ENCODE results near the gene ITLN2.

Gene ITLN2

DNA sequence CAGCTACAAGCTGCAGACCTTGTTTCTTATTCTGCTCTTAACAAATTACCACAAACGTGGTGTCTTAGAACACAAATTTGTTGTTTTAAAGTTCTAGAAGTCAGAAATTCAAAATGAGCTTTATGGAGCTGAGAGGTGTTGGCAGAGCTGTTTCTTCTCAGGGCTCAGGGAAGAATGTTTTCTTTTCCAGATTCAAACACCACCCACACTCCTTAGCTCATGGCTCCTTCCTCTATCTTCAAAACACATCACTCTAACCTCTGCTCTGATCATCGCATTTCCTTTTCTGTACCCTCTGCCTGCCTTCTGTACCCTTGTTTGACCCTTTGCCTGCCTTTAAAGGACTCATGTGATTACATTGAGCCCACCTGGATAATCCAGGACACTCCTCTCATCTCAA, 42.7 kb downstream of the ITLN2 start:
- Histone ChIP-seq H3K9me2 (replicated peaks; ENCODE audit: insufficient read depth, low read length) (no peaks in the 10 kb centered on the region), H2AFZ (ENCODE audit: low read depth, low read length, severe bottlenecking) (no peak overlapping the region), H3K79me2 (ENCODE audit: insufficient read depth, low read length) (no peaks in the 10 kb centered on the region), H3F3A (ENCODE audit: insufficient read depth) (no peaks in the 10 kb centered on the region), H3K4me2 (ENCODE audit: low read depth, low read length, poor library complexity, severe bottlenecking) (no peak overlapping the region), H3K4me3 (ENCODE audit: insufficient read depth, low read length, poor library complexity, severe bottlenecking) (no peak overlapping the region), H4K20me1 (ENCODE audit: low read depth, low read length) (no peaks in the 10 kb centered on the region), H3K36me3 (ENCODE audit: low read length) (no peaks in the 10 kb centered on the region), H3K27me3 (ENCODE audit: low read length) (no peaks in the 10 kb centered on the region), H3K27ac (ENCODE audit: low read depth, low read length) (no peak overlapping the region), H3K9me3 (ENCODE audit: insufficient read depth, low read length) (no peaks in the 10 kb centered on the region), H3K9ac (ENCODE audit: low read length) (no peak overlapping the region)
- no peak for TF ChIP-seq EZH2phosphoT487 (conservative IDR thresholded peaks at IDR 0.05; ENCODE audit: low read length)

DNA sequence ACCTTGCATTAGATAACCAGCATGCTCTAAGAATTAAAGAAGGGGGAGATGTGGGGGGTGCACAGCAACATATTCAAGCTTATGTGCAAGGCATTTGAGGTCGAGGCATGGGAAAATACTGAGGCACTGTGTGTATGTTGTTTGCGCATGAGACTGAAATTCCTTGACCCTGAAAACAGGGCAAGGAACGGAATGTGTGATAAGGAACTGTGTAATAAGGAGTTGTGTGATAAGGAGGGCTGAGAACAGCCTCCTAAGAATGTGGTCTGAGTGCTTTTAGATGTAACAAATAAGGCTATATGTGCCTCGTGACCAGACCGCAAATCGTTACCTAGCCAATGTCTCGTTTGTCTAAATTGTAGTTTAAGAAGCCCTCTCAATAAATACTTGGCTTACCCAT, 43.2 kb downstream of the ITLN2 start:
- H2AFZ ChIP-seq (ENCODE audit: low read depth, low read length, severe bottlenecking): no peak overlapping the region
- no peak for TF ChIP-seq EZH2phosphoT487 (conservative IDR thresholded peaks at IDR 0.05; ENCODE audit: low read length)
- TF ChIP-seq, protein P1, sequence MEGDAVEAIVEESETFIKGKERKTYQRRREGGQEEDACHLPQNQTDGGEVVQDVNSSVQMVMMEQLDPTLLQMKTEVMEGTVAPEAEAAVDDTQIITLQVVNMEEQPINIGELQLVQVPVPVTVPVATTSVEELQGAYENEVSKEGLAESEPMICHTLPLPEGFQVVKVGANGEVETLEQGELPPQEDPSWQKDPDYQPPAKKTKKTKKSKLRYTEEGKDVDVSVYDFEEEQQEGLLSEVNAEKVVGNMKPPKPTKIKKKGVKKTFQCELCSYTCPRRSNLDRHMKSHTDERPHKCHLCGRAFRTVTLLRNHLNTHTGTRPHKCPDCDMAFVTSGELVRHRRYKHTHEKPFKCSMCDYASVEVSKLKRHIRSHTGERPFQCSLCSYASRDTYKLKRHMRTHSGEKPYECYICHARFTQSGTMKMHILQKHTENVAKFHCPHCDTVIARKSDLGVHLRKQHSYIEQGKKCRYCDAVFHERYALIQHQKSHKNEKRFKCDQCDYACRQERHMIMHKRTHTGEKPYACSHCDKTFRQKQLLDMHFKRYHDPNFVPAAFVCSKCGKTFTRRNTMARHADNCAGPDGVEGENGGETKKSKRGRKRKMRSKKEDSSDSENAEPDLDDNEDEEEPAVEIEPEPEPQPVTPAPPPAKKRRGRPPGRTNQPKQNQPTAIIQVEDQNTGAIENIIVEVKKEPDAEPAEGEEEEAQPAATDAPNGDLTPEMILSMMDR (IDR thresholded peaks at IDR 0.05; ENCODE audit: insufficient read depth, low read length, poor library complexity, severe bottlenecking): no peak
- H3K79me2 ChIP-seq (ENCODE audit: insufficient read depth, low read length): no peaks in the 10 kb centered on the region
- no peaks in the 10 kb centered on the region for H3K36me3 ChIP-seq (ENCODE audit: low read length)
- H3F3A ChIP-seq (ENCODE audit: insufficient read depth): no peaks in the 10 kb centered on the region
- H3K4me2 ChIP-seq (ENCODE audit: low read depth, low read length, poor library complexity, severe bottlenecking): no peak overlapping the region
- H4K20me1 ChIP-seq (ENCODE audit: low read depth, low read length): no peaks in the 10 kb centered on the region
- H3K9ac ChIP-seq (ENCODE audit: low read length): no peak overlapping the region
- no peak overlapping the region for H3K27ac ChIP-seq (ENCODE audit: low read depth, low read length)
- no peaks in the 10 kb centered on the region for H3K9me3 ChIP-seq (ENCODE audit: insufficient read depth, low read length)
- H3K9me2 ChIP-seq (replicated peaks; ENCODE audit: insufficient read depth, low read length): no peaks in the 10 kb centered on the region
- no peaks in the 10 kb centered on the region for H3K27me3 ChIP-seq (ENCODE audit: low read length)
- no peak overlapping the region for H3K4me3 ChIP-seq (ENCODE audit: insufficient read depth, low read length, poor library complexity, severe bottlenecking)

DNA sequence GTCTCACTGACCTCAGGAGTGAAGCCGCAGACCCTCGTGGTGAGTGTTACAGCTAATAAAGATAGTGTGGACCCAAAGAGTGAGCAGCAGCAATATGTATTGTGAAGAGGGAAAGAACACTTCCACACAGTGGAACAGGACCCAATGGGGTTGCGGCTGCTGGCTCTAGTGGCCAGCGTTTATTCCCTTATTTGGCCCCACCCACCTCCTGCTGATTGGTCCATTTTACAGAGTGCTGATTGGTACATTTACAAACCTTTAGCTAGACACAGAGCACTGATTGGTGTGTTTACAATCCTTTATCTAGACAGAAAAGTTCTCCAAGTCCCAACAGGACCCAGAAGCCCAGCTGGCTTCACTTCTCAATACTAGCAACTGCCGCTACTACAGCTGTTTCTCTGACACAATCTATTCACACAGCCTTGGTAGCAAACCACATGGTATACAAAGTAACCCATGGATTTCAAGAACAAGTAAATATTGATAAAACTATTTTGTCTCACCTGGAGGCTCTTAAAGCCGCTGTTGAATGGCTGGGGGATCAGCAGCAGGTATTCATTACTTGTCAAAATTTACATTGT, 44.3 kb downstream of the ITLN2 start:
- no peaks in the 10 kb centered on the region for H4K20me1 ChIP-seq (ENCODE audit: low read depth, low read length)
- H3K9ac ChIP-seq (ENCODE audit: low read length): no peak overlapping the region
- no peaks in the 10 kb centered on the region for H3K9me3 ChIP-seq (ENCODE audit: insufficient read depth, low read length)
- no peak overlapping the region for H3K4me2 ChIP-seq (ENCODE audit: low read depth, low read length, poor library complexity, severe bottlenecking)
- H3K27me3 ChIP-seq (ENCODE audit: low read length): no peaks in the 10 kb centered on the region
- no peaks in the 10 kb centered on the region for H3F3A ChIP-seq (ENCODE audit: insufficient read depth)
- no peak overlapping the region for H3K27ac ChIP-seq (ENCODE audit: low read depth, low read length)
- H2AFZ ChIP-seq (ENCODE audit: low read depth, low read length, severe bottlenecking): no peak overlapping the region
- H3K4me3 ChIP-seq (ENCODE audit: insufficient read depth, low read length, poor library complexity, severe bottlenecking): no peak overlapping the region
- no peak for TF ChIP-seq EZH2phosphoT487 (conservative IDR thresholded peaks at IDR 0.05; ENCODE audit: low read length)
- TF ChIP-seq, protein P1 (IDR thresholded peaks at IDR 0.05; ENCODE audit: insufficient read depth, low read length, poor library complexity, severe bottlenecking): no peak
- no peaks in the 10 kb centered on the region for H3K36me3 ChIP-seq (ENCODE audit: low read length)
- no peaks in the 10 kb centered on the region for H3K9me2 ChIP-seq (replicated peaks; ENCODE audit: insufficient read depth, low read length)
- no peaks in the 10 kb centered on the region for H3K79me2 ChIP-seq (ENCODE audit: insufficient read depth, low read length)

DNA sequence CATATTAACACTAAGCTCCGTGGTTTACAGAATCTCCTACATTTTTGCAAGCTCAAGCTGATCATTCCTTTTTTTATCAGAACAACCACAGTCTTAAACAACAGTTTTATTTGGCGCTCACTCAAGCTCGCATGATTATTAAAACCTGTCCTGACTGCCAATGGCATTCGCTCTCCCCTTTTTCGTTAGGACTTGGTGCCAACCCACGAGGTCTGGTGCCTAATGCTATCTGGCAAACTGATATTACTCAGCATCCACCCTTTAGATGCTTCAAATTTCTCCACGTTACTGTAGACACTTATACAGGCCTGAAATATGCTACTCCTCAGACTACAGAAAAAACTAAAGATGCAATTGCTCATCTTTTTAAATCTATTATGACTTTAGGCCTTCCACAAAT, 46.6 kb downstream of the ITLN2 start:
- H3K9me3 ChIP-seq (ENCODE audit: insufficient read depth, low read length): no peaks in the 10 kb centered on the region
- H3K27ac ChIP-seq (ENCODE audit: low read depth, low read length): no peak overlapping the region
- no peaks in the 10 kb centered on the region for H4K20me1 ChIP-seq (ENCODE audit: low read depth, low read length)
- H3F3A ChIP-seq (ENCODE audit: insufficient read depth): no peaks in the 10 kb centered on the region
- no peaks in the 10 kb centered on the region for H3K27me3 ChIP-seq (ENCODE audit: low read length)
- no peaks in the 10 kb centered on the region for H3K79me2 ChIP-seq (ENCODE audit: insufficient read depth, low read length)
- H3K9ac ChIP-seq (ENCODE audit: low read length): no peak overlapping the region
- no peak overlapping the region for H2AFZ ChIP-seq (ENCODE audit: low read depth, low read length, severe bottlenecking)
- H3K4me2 ChIP-seq (ENCODE audit: low read depth, low read length, poor library complexity, severe bottlenecking): no peak overlapping the region
- no peak overlapping the region for H3K4me3 ChIP-seq (ENCODE audit: insufficient read depth, low read length, poor library complexity, severe bottlenecking)
- no peaks in the 10 kb centered on the region for H3K9me2 ChIP-seq (replicated peaks; ENCODE audit: insufficient read depth, low read length)
- TF ChIP-seq, protein P1 (IDR thresholded peaks at IDR 0.05; ENCODE audit: insufficient read depth, low read length, poor library complexity, severe bottlenecking): no peak
- TF ChIP-seq EZH2phosphoT487 (conservative IDR thresholded peaks at IDR 0.05; ENCODE audit: low read length): no peak
- no peaks in the 10 kb centered on the region for H3K36me3 ChIP-seq (ENCODE audit: low read length)
